Glomerular visceral epithelial cell (primary cell): ENCODE measurements around the gene KRT74.

Experiments used
- DNase-seq: peaks from one replicate; pipeline ENCODE4 v3.0.0-alpha.2; 2016; ENCODE audit errors: extremely low spot score

KRT74 gene

GRCh38 chr12:52573743-52574142, at the start of gene KRT74:
Gene KRT74, minus strand, starts transcription at chr12:52573843. Its CDS starts 66 bp downstream, at chr12:52573777.
- DNase-seq: no peak

- DNase-seq: no peak
Measured at GRCh38 chr12:52622349-52622748, 48.7 kb upstream of the KRT74 start.

GRCh38 chr12:52618866-52619265, 45.2 kb upstream of the KRT74 start:
- no peak for DNase-seq

GRCh38 chr12:52618216-52618615, 44.6 kb upstream of the KRT74 start, which contains the start of gene KRT73:
Gene KRT73, minus strand, starts transcription at chr12:52618559. Its CDS starts 35 bp downstream, at chr12:52618524.
- no peak for DNase-seq

GRCh38 chr12:52617403-52617785, 43.8 kb upstream of the KRT74 start:
- no peak for DNase-seq

- DNase-seq: no peak
Measured at GRCh38 chr12:52616680-52617402, 43.2 kb upstream of the KRT74 start.

GRCh38 chr12:52615912-52616311, 42.3 kb upstream of the KRT74 start:
- no peak for DNase-seq

- DNase-seq: no peak
Measured at GRCh38 chr12:52615208-52615868, 41.7 kb upstream of the KRT74 start.

- no peak for DNase-seq
Measured at GRCh38 chr12:52614381-52615207, 41.0 kb upstream of the KRT74 start.

GRCh38 chr12:52613384-52614030, 39.9 kb upstream of the KRT74 start:
- DNase-seq: no peak

GRCh38 chr12:52612431-52613383, 39.1 kb upstream of the KRT74 start:
- no peak for DNase-seq

- DNase-seq: no peak
Measured at GRCh38 chr12:52611080-52611468, 37.4 kb upstream of the KRT74 start.

- no peak for DNase-seq
Measured at GRCh38 chr12:52608826-52609630, 35.4 kb upstream of the KRT74 start.

- no peak for DNase-seq
Measured at GRCh38 chr12:52608161-52608560, 34.5 kb upstream of the KRT74 start.

- DNase-seq: no peak
Measured at GRCh38 chr12:52607314-52607713, 33.7 kb upstream of the KRT74 start.

- no peak for DNase-seq
Measured at GRCh38 chr12:52606581-52607218, 33.1 kb upstream of the KRT74 start.

- no peak for DNase-seq
Measured at GRCh38 chr12:52606096-52606495, 32.5 kb upstream of the KRT74 start.

- DNase-seq: no peak
Measured at GRCh38 chr12:52605542-52605941, 31.9 kb upstream of the KRT74 start.

GRCh38 chr12:52604859-52605258, 31.2 kb upstream of the KRT74 start:
- no peak for DNase-seq
